B cell (primary cell): Measurements from ENCODE around the gene TEX19. TPM values are rescaled to one million over a fixed set of nuclear protein-coding genes. Genes with fewer than 3 reads are reported as not detected.

Source experiments
- ATAC-seq: fragments of 200-7000 bp; cut with Tn5 transposase; one replicate; pipeline ENCODE4 v1.10.0; 2021; ENCODE audit warnings: low read depth, mild to moderate bottlenecking, moderate number of reproducible peaks, moderate library complexity
- CTCF ChIA-PET: fragments of 350-600 bp; sonication (Branson Sonifier 250); formaldehyde crosslinking; loops from one replicate; lab custom pipeline; 2021; ENCODE audit warnings: antibody characterized with exemption, inconsistent platforms; lab: Charles Lee
- POLR2A ChIA-PET: fragments of 350-600 bp; sonication (Branson Sonifier 250); formaldehyde crosslinking; loops from one replicate; lab custom pipeline; 2021; ENCODE audit warnings: antibody characterized with exemption; lab: Charles Lee
- DNase-seq: peaks from one replicate; pipeline ENCODE4 v3.0.0; 2013
- H2AFZ ChIP-seq: 2 replicates; pipeline ENCODE4 v1.6.1; 2012; ENCODE audit warnings: mild to moderate bottlenecking, low read depth, low read length; ENCODE audit not compliant: insufficient read depth, poor library complexity, severe bottlenecking
- H3K27ac ChIP-seq, 2 donors: 1 replicate in 1 of 2; 2 replicates in 1 of 2; pipeline ENCODE4 v1.5.1; 2012 to 2013; ENCODE audit warnings: low read length in 2 of 2, mild to moderate bottlenecking in 2 of 2, moderate library complexity in 1 of 2
- H3K27me3 ChIP-seq, 4 experiments: fragments of 200-600 bp in 1 of 4; sonication (generic) in 1 of 4; replicated peaks in 1 of 4; 1 replicate in 2 of 4; 2 replicates in 2 of 4; pipeline versions ENCODE4 v1.6.1 to v1.7.0; 2013 to 2016; ENCODE audit warnings: low read length in 3 of 4, mild to moderate bottlenecking in 2 of 4, mixed read lengths in 1 of 4, moderate library complexity in 1 of 4; ENCODE audit not compliant: insufficient read depth in 4 of 4, control insufficient read depth in 3 of 4; ENCODE audit errors: control extremely low read depth in 1 of 4
- H3K36me3 ChIP-seq, 2 experiments: replicated peaks in 1 of 2; 1 replicate in 1 of 2; 2 replicates in 1 of 2; pipeline versions ENCODE4 v1.6.1 to v1.7.1; 2013; ENCODE audit warnings: low read length in 1 of 2; ENCODE audit not compliant: insufficient read depth in 2 of 2, control insufficient read depth in 1 of 2; ENCODE audit errors: control extremely low read depth in 1 of 2, extremely low read depth in 1 of 2
- H3K4me1 ChIP-seq, 2 donors: fragments of 200-600 bp in 1 of 2; sonication (generic) in 1 of 2; 1 replicate in 1 of 2; 2 replicates in 1 of 2; pipeline versions ENCODE4 v1.5.1 to v1.6.1; 2013 to 2017; ENCODE audit warnings: low read length in 2 of 2; ENCODE audit not compliant: control insufficient read depth in 2 of 2, insufficient read depth in 2 of 2
- H3K4me2 ChIP-seq: replicated peaks from 2 replicates; pipeline ENCODE3; 2012; ENCODE audit warnings: mild to moderate bottlenecking, low read depth, low read length; ENCODE audit not compliant: poor library complexity, severe bottlenecking
- H3K4me3 ChIP-seq, 5 experiments: fragments of 200-600 bp in 1 of 5; sonication (generic) in 1 of 5; 1 replicate in 3 of 5; 2 replicates in 2 of 5; pipeline versions ENCODE4 v1.5.1 to v1.7.0; 2011 to 2016; ENCODE audit warnings: low read length in 4 of 5, mild to moderate bottlenecking in 4 of 5, low read depth in 2 of 5, control low read depth in 1 of 5, moderate library complexity in 1 of 5; ENCODE audit not compliant: insufficient read depth in 1 of 5; ENCODE audit errors: control extremely low read depth in 1 of 5, extremely low read depth in 1 of 5
- H3K79me2 ChIP-seq: fragments of 200-600 bp; sonication (generic); one replicate; pipeline ENCODE4 v1.6.0; 2016; ENCODE audit warnings: low read length; ENCODE audit not compliant: control insufficient read depth, insufficient read depth
- H3K9ac ChIP-seq: fragments of 200-600 bp; sonication (generic); 2 replicates; pipeline ENCODE4 v1.6.1; 2017; ENCODE audit warnings: mild to moderate bottlenecking, low read length, moderate library complexity
- H3K9me3 ChIP-seq, 3 donors: one replicate each; pipeline versions ENCODE4 v1.6.1 to v1.7.1; 2013; ENCODE audit warnings: low read length in 2 of 3; ENCODE audit not compliant: control insufficient read depth in 2 of 3, insufficient read depth in 1 of 3; ENCODE audit errors: control extremely low read depth in 1 of 3
- H4K20me1 ChIP-seq: 2 replicates; pipeline ENCODE4 v1.6.0; 2012; ENCODE audit warnings: mild to moderate bottlenecking, low read length; ENCODE audit not compliant: insufficient read depth, control insufficient read depth, poor library complexity, severe bottlenecking
- H3K27ac Mint-ChIP-seq: one replicate; pipeline ENCODE4 v1.8.0; 2021; ENCODE audit warnings: mixed read lengths
- H3K27me3 Mint-ChIP-seq: one replicate; pipeline ENCODE4 v1.8.0; 2021; ENCODE audit warnings: mixed read lengths
- H3K4me1 Mint-ChIP-seq: one replicate; pipeline ENCODE4 v1.8.0; 2021; ENCODE audit warnings: mixed read lengths
- H3K4me3 Mint-ChIP-seq: one replicate; pipeline ENCODE4 v1.8.0; 2021; ENCODE audit warnings: mixed read lengths
- H3K9me3 Mint-ChIP-seq: one replicate; pipeline ENCODE4 v1.8.0; 2022; ENCODE audit warnings: mixed read lengths; ENCODE audit not compliant: insufficient read depth
- CTCF ChIP-seq: fragments of 200-600 bp; IDR thresholded peaks from one replicate; pipeline ENCODE4 v1.8.0; 2022; ENCODE audit warnings: antibody characterized with exemption, mild to moderate bottlenecking
- EZH2 ChIP-seq: IDR thresholded peaks from 2 replicates; pipeline ENCODE4 v1.6.1; 2012; ENCODE audit warnings: borderline replicate concordance, low read depth, mild to moderate bottlenecking, moderate library complexity, low read length; ENCODE audit not compliant: insufficient read depth, poor library complexity, severe bottlenecking
- WGBS: methylation state at CpG from one replicate; pipeline ENCODE4 v1.1.5; 2013; ENCODE audit warnings: missing lambda C conversion rate; ENCODE audit not compliant: insufficient coverage; 5-methylcytosine and 5-hydroxymethylcytosine counted together
- intact Hi-C: fragments of 100-400 bp; cut with micrococcal nuclease; formaldehyde crosslinking; loops from one replicate; pipeline ENCODE4 v1.10.0; 2022
- polyA plus RNA-seq: library from polyadenylated mRNA; depleted of rRNA; stranded (reverse); fragments of >200 nt; gene quantifications from 2 replicates; pipeline ENCODE4 v1.2.3, GENCODE V29; 2012
- total RNA-seq, 2 donors: library from RNA; stranded (reverse); fragments of 120-200 nt in 1 of 2; gene quantifications; 1 replicate in 1 of 2; 2 replicates in 1 of 2; pipeline versions ENCODE4 v1.2.3 to v1.2.4, GENCODE V29; 2013 to 2022

TEX19 gene
- total and polyA plus RNA-seq, 2 donors (not counting 1 experiment from before 2014, with no cell fraction given), result not detected

- Histone ChIP-seq H3K27ac (no peak overlapping the region), H3K36me3 (no peaks in the 10 kb centered on the region), H3K4me2 (no peak overlapping the region), H3K4me3 (no peak overlapping the region), H4K20me1 (no peaks in the 10 kb centered on the region), H3K27me3 (peaks cover 0 to 10% (median 0%) of the 10 kb centered on the region in 4 experiments), H2AFZ (no peak overlapping the region), H3K79me2 (no peaks in the 10 kb centered on the region), H3K4me1 (peaks cover 4% of the 10 kb centered on the region in 2 donors), H3K9ac (no peak overlapping the region), H3K9me3 (peaks cover 0 to 5% (median 0%) of the 10 kb centered on the region in 3 donors)
- CTCF ChIA-PET, result no interaction called here
- WGBS, result 96% methylated on average over 20 of the region's 28 CpGs
- DNase-seq (no peak), ATAC-seq (no peak)
- peaks cover 6% of the 10 kb centered on the region for H3K4me1 Mint-ChIP-seq
- H3K27me3 Mint-ChIP-seq, result peaks cover 12% of the 10 kb centered on the region
- TF ChIP-seq CTCF (no peak), EZH2 (no peak)
- H3K4me3 Mint-ChIP-seq, result no peak overlapping the region
- H3K27ac Mint-ChIP-seq, result no peak overlapping the region
- intact Hi-C loops, result no loop called here
- H3K9me3 Mint-ChIP-seq, result no peaks in the 10 kb centered on the region
- POLR2A ChIA-PET, result no interaction called here
Observed at GRCh38 chr17:82342361-82343079, 16.5 kb upstream of the TEX19 start.

GRCh38 chr17:82343560-82343959 is 15.5 kb upstream of the TEX19 start:
- Histone ChIP-seq H2AFZ (no peak overlapping the region), H3K4me2 (no peak overlapping the region), H3K9me3 (peaks cover 0 to 5% (median 0%) of the 10 kb centered on the region in 3 donors), H3K79me2 (no peaks in the 10 kb centered on the region), H3K9ac (no peak overlapping the region), H3K4me3 (no peak overlapping the region), H3K27ac (no peak overlapping the region), H3K4me1 (peaks cover 4% of the 10 kb centered on the region in 2 donors), H4K20me1 (no peaks in the 10 kb centered on the region), H3K36me3 (no peaks in the 10 kb centered on the region), H3K27me3 (peaks cover 0 to 12% (median 0%) of the 10 kb centered on the region in 4 experiments)
- POLR2A ChIA-PET, result no interaction called here
- 82% methylated on average over 4 of the region's 5 CpGs for WGBS
- H3K27me3 Mint-ChIP-seq, result peaks cover 13% of the 10 kb centered on the region
- no peak overlapping the region for H3K4me3 Mint-ChIP-seq
- H3K4me1 Mint-ChIP-seq, result peaks cover 6% of the 10 kb centered on the region
- DNase-seq, result no peak
- ATAC-seq, result no peak
- H3K9me3 Mint-ChIP-seq, result no peaks in the 10 kb centered on the region
- CTCF ChIA-PET, result interaction anchor here (0.7 to 1.7 kb wide), 3 partner anchors 9 to 210 kb away, joined by 3 to 6 read pairs (median 3); no protein-coding TSS in a partner anchor
- no peak overlapping the region for H3K27ac Mint-ChIP-seq
- intact Hi-C loops, result no loop called here
- no peak for TF ChIP-seq CTCF
